Karpas-422 (cell line): ENCODE data around the gene MRPL20. TPM values are rescaled to one million over a fixed set of nuclear protein-coding genes. Genes with fewer than 3 reads are reported as not detected.

Experiments
- DNase-seq: peaks from one replicate; pipeline ENCODE4 v3.0.0-alpha.2; 2015
- H2AFZ ChIP-seq: fragments of 200-600 bp; sonication (generic); 2 replicates; pipeline ENCODE4 v1.6.1; 2014; ENCODE audit warnings: antibody characterized with exemption, low read length, mixed read lengths
- H3K27ac ChIP-seq: fragments of 200-600 bp; sonication (generic); 2 replicates; pipeline ENCODE4 v1.5.1; 2014; ENCODE audit warnings: mild to moderate bottlenecking, low read length, moderate library complexity
- H3K27me3 ChIP-seq: fragments of 200-600 bp; sonication (generic); 2 replicates; pipeline ENCODE4 v1.6.1; 2014; ENCODE audit warnings: low read length, mixed read lengths
- H3K36me3 ChIP-seq: fragments of 200-600 bp; sonication (generic); 2 replicates; pipeline ENCODE4 v1.6.1; 2014; ENCODE audit warnings: low read length, mixed read lengths; ENCODE audit not compliant: insufficient read depth
- H3K4me1 ChIP-seq: fragments of 200-600 bp; sonication (generic); 2 replicates; pipeline ENCODE4 v1.6.1; 2014; ENCODE audit warnings: mild to moderate bottlenecking, low read length, mixed read lengths
- H3K4me2 ChIP-seq: fragments of 200-600 bp; sonication (generic); 2 replicates; pipeline ENCODE4 v1.6.1; 2014; ENCODE audit warnings: low read length, low read depth, mild to moderate bottlenecking; ENCODE audit not compliant: poor library complexity, severe bottlenecking
- H3K4me3 ChIP-seq: fragments of 200-600 bp; sonication (generic); 2 replicates; pipeline ENCODE4 v1.5.1; 2014; ENCODE audit warnings: mild to moderate bottlenecking, antibody characterized with exemption, low read length, mixed read lengths
- H3K79me2 ChIP-seq: fragments of 200-600 bp; sonication (generic); 2 replicates; pipeline ENCODE4 v1.6.1; 2014; ENCODE audit warnings: mild to moderate bottlenecking, low read length, mixed read lengths
- H3K9ac ChIP-seq: fragments of 200-600 bp; sonication (generic); 2 replicates; pipeline ENCODE4 v1.6.0; 2014; ENCODE audit warnings: low read length
- H3K9me2 ChIP-seq: fragments of 200-600 bp; sonication (generic), shearing (Covaris generic); replicated peaks from 2 replicates; pipeline ENCODE4 v1.6.0; 2014; ENCODE audit warnings: mild to moderate bottlenecking, low read length, moderate library complexity; ENCODE audit not compliant: insufficient read depth
- H3K9me3 ChIP-seq: fragments of 300-700, 200-600 bp; sonication (generic); 2 replicates; pipeline ENCODE4 v1.6.1; 2014; ENCODE audit warnings: low read length, mixed read lengths
- H4K20me1 ChIP-seq: fragments of 200-600 bp; sonication (generic); 2 replicates; pipeline ENCODE4 v1.6.1; 2014; ENCODE audit warnings: mild to moderate bottlenecking, antibody characterized with exemption, low read length, low read depth; ENCODE audit not compliant: insufficient read depth
- total RNA-seq: library from RNA; depleted of rRNA; stranded (reverse); fragments of >200 nt; shearing (Covaris generic); gene quantifications from 2 replicates; pipeline ENCODE4 v1.2.3, GENCODE V29; 2014; ENCODE audit warnings: low replicate concordance

The MRPL20 gene
- total RNA-seq, 1 experiment from 2014 or later = 136 TPM

GRCh38 chr1:1439546-1440261 is 32.6 kb upstream of the MRPL20 start:
- H3K27me3 ChIP-seq = no peaks in the 10 kb centered on the region
- no peaks in the 10 kb centered on the region for H3K36me3 ChIP-seq
- no peaks in the 10 kb centered on the region for H3K79me2 ChIP-seq
- no peaks in the 10 kb centered on the region for H3K9me2 ChIP-seq
- H3K27ac ChIP-seq = no peak overlapping the region
- H2AFZ ChIP-seq = no peak overlapping the region
- H3K4me3 ChIP-seq = no peak overlapping the region
- H3K4me2 ChIP-seq = no peak overlapping the region
- H3K4me1 ChIP-seq = peaks cover 7% of the 10 kb centered on the region; the same call in 1 of the 2 replicates
- H3K9ac ChIP-seq = no peak overlapping the region
- no peak for DNase-seq
- no peaks in the 10 kb centered on the region for H3K9me3 ChIP-seq
- no peaks in the 10 kb centered on the region for H4K20me1 ChIP-seq

- Histone ChIP-seq H3K79me2 (no peaks in the 10 kb centered on the region), H3K9me2 (no peaks in the 10 kb centered on the region), H2AFZ (no peak overlapping the region), H3K36me3 (no peaks in the 10 kb centered on the region), H3K27me3 (no peaks in the 10 kb centered on the region), H3K4me3 (no peak overlapping the region), H4K20me1 (no peaks in the 10 kb centered on the region), H3K9me3 (no peaks in the 10 kb centered on the region), H3K27ac (no peak overlapping the region), H3K4me1 (peaks cover 7% of the 10 kb centered on the region; the same call in 1 of the 2 replicates), H3K9ac (no peak overlapping the region), H3K4me2 (no peak overlapping the region)
- no peak for DNase-seq
These were observed 31.7 kb upstream of the MRPL20 start for GRCh38 chr1:1438531-1439381.

- H3K9me3 ChIP-seq = no peaks in the 10 kb centered on the region
- no peak overlapping the region for H2AFZ ChIP-seq
- no peaks in the 10 kb centered on the region for H4K20me1 ChIP-seq
- no peaks in the 10 kb centered on the region for H3K79me2 ChIP-seq
- no peak overlapping the region for H3K4me2 ChIP-seq
- no peaks in the 10 kb centered on the region for H3K27me3 ChIP-seq
- no peak for DNase-seq
- H3K27ac ChIP-seq = no peak overlapping the region
- no peak overlapping the region for H3K9ac ChIP-seq
- H3K4me3 ChIP-seq = no peak overlapping the region
- H3K4me1 ChIP-seq = peaks cover 7% of the 10 kb centered on the region; the same call in 1 of the 2 replicates
- no peaks in the 10 kb centered on the region for H3K9me2 ChIP-seq
- no peaks in the 10 kb centered on the region for H3K36me3 ChIP-seq
These were observed 30.8 kb upstream of the MRPL20 start for GRCh38 chr1:1437904-1438376.

GRCh38 chr1:1437033-1437903 is 30.2 kb upstream of the MRPL20 start:
- Histone ChIP-seq H3K79me2 (no peaks in the 10 kb centered on the region), H2AFZ (no peak overlapping the region), H3K4me2 (no peak overlapping the region), H3K36me3 (no peaks in the 10 kb centered on the region), H3K4me3 (no peak overlapping the region), H3K9ac (no peak overlapping the region), H3K4me1 (peaks cover 7% of the 10 kb centered on the region; the same call in 1 of the 2 replicates), H4K20me1 (no peaks in the 10 kb centered on the region), H3K27ac (no peak overlapping the region), H3K9me2 (no peaks in the 10 kb centered on the region), H3K9me3 (no peaks in the 10 kb centered on the region), H3K27me3 (no peaks in the 10 kb centered on the region)
- DNase-seq = no peak

- Histone ChIP-seq H2AFZ (no peak overlapping the region), H3K27ac (no peak overlapping the region), H3K9ac (no peak overlapping the region), H3K4me1 (peaks cover 7% of the 10 kb centered on the region; the same call in 1 of the 2 replicates), H3K4me2 (no peak overlapping the region), H3K79me2 (no peaks in the 10 kb centered on the region), H3K4me3 (no peak overlapping the region), H3K9me3 (no peaks in the 10 kb centered on the region), H3K36me3 (no peaks in the 10 kb centered on the region), H4K20me1 (no peaks in the 10 kb centered on the region), H3K27me3 (no peaks in the 10 kb centered on the region), H3K9me2 (no peaks in the 10 kb centered on the region)
- DNase-seq = no peak
These were observed 29.5 kb upstream of the MRPL20 start for GRCh38 chr1:1436630-1437032.

GRCh38 chr1:1435911-1436629 is 29.0 kb upstream of the MRPL20 start:
- no peaks in the 10 kb centered on the region for H3K27me3 ChIP-seq
- H3K9me3 ChIP-seq = no peaks in the 10 kb centered on the region
- H4K20me1 ChIP-seq = no peaks in the 10 kb centered on the region
- no peak overlapping the region for H3K27ac ChIP-seq
- no peaks in the 10 kb centered on the region for H3K9me2 ChIP-seq
- H3K79me2 ChIP-seq = no peaks in the 10 kb centered on the region
- H3K4me1 ChIP-seq = peaks cover 6% of the 10 kb centered on the region; the same call in 1 of the 2 replicates
- no peak overlapping the region for H2AFZ ChIP-seq
- H3K4me3 ChIP-seq = no peak overlapping the region
- no peak overlapping the region for H3K4me2 ChIP-seq
- DNase-seq = no peak
- no peaks in the 10 kb centered on the region for H3K36me3 ChIP-seq
- no peak overlapping the region for H3K9ac ChIP-seq

GRCh38 chr1:1435106-1435903 is 28.2 kb upstream of the MRPL20 start, which contains the start of gene VWA1:
TSS of gene VWA1 (plus strand) at chr1:1435690. CDS start at chr1:1435749, 59 bp downstream.
- no peaks in the 10 kb centered on the region for H3K27me3 ChIP-seq
- H3K9ac ChIP-seq = no peak within 1 kb of the TSS
- no peak within 1 kb of the TSS for H3K27ac ChIP-seq
- no peaks in the 10 kb centered on the region for H4K20me1 ChIP-seq
- no peak for DNase-seq
- H3K4me2 ChIP-seq = no peak within 1 kb of the TSS
- no peaks in the 10 kb centered on the region for H3K9me2 ChIP-seq
- H3K9me3 ChIP-seq = no peaks in the 10 kb centered on the region
- peaks cover 5% of the 10 kb centered on the region; the same call in 1 of the 2 replicates for H3K4me1 ChIP-seq
- H3K4me3 ChIP-seq = no peak within 1 kb of the TSS
- H2AFZ ChIP-seq = no peak within 1 kb of the TSS
- no peaks in the 10 kb centered on the region for H3K79me2 ChIP-seq
- no peaks in the 10 kb centered on the region for H3K36me3 ChIP-seq
